ENCODE data around the gene RPGRIP1L. TPM values are rescaled to one million over a fixed set of nuclear protein-coding genes. Genes with fewer than 3 reads are reported as not detected.

RPGRIP1L gene
- total and polyA plus RNA-seq, 2 of the 8 experiments (the other 6 are each of a cell fraction or from before 2014, with no cell fraction given), result 4.0 to 13.7 TPM

GRCh38 chr16:53625221-53625620 is 78.4 kb downstream of the RPGRIP1L start (continued):
- no peak for TF ChIP-seq CHD7 (IDR thresholded peaks at IDR 0.05; ENCODE audit: insufficient replicate concordance, low read length)
- no peak for TF ChIP-seq MAX (IDR thresholded peaks at IDR 0.05)
- no peak for TF ChIP-seq POU5F1 (IDR thresholded peaks at IDR 0.05; ENCODE audit: low read depth, low read length)

Measured in H1 (cell line).